ENCODE results near the gene DSTYK. TPM values are rescaled to one million over a fixed set of nuclear protein-coding genes. Genes with fewer than 3 reads are reported as not detected.

DSTYK gene
- polyA plus RNA-seq (ENCODE audit: insufficient read length in 3 of 3): 10 to 100 TPM; 19.8 to 21.0 (median 20.9) TPM

- peak; percentile 82 to 92 (median 89) for DNase-seq (ENCODE audit: low read depth in 3 of 3, low spot score in 2 of 3)
These were observed at the start of gene DSTYK for GRCh38 chr1:205211169-205211838. Gene DSTYK, minus strand, starts transcription at chr1:205211702. Its CDS starts 167 bp downstream, at chr1:205211535.

- DNase-seq (ENCODE audit: low read depth in 3 of 3, low spot score in 2 of 3): no peak
These were observed 48.5 kb upstream of the DSTYK start for GRCh38 chr1:205259998-205260397.

- DNase-seq (ENCODE audit: low read depth in 3 of 3, low spot score in 2 of 3): no peak
These were observed 47.9 kb upstream of the DSTYK start for GRCh38 chr1:205259324-205259832.

- DNase-seq (ENCODE audit: low read depth in 3 of 3, low spot score in 2 of 3): no peak
These were observed 47.2 kb upstream of the DSTYK start for GRCh38 chr1:205258719-205259118.

GRCh38 chr1:205258261-205258691 is 46.8 kb upstream of the DSTYK start:
- no peak for DNase-seq (ENCODE audit: low read depth in 3 of 3, low spot score in 2 of 3)

- DNase-seq (ENCODE audit: low read depth in 3 of 3, low spot score in 2 of 3): no peak
These were observed 46.2 kb upstream of the DSTYK start for GRCh38 chr1:205257735-205258134.

GRCh38 chr1:205256951-205257625 is 45.6 kb upstream of the DSTYK start:
- DNase-seq (ENCODE audit: low read depth in 3 of 3, low spot score in 2 of 3): no peak

GRCh38 chr1:205255941-205256780 is 44.7 kb upstream of the DSTYK start:
- peak; percentile 64 to 80 (median 66) for DNase-seq (ENCODE audit: low read depth in 3 of 3, low spot score in 2 of 3)

GRCh38 chr1:205251576-205251975 is 40.1 kb upstream of the DSTYK start:
- no peak for DNase-seq (ENCODE audit: low read depth in 3 of 3, low spot score in 2 of 3)

- no peak for DNase-seq (ENCODE audit: low read depth in 3 of 3, low spot score in 2 of 3)
These were observed 39.2 kb upstream of the DSTYK start for GRCh38 chr1:205250699-205251098.

GRCh38 chr1:205249651-205250050 is 38.1 kb upstream of the DSTYK start:
- DNase-seq (ENCODE audit: low read depth in 3 of 3, low spot score in 2 of 3): no peak

- DNase-seq (ENCODE audit: low read depth in 3 of 3, low spot score in 2 of 3): no peak
These were observed 37.5 kb upstream of the DSTYK start for GRCh38 chr1:205248793-205249601.

- DNase-seq (ENCODE audit: low read depth in 3 of 3, low spot score in 2 of 3): no peak
These were observed 35.8 kb upstream of the DSTYK start for GRCh38 chr1:205247130-205247921.

GRCh38 chr1:205246351-205247119 is 35.0 kb upstream of the DSTYK start:
- DNase-seq (ENCODE audit: low read depth in 3 of 3, low spot score in 2 of 3): no peak

- DNase-seq (ENCODE audit: low read depth in 3 of 3, low spot score in 2 of 3): no peak
These were observed 33.6 kb upstream of the DSTYK start for GRCh38 chr1:205245096-205245495.

- DNase-seq (ENCODE audit: low read depth in 3 of 3, low spot score in 2 of 3): no peak
These were observed 32.9 kb upstream of the DSTYK start for GRCh38 chr1:205244384-205244783.

- no peak for DNase-seq (ENCODE audit: low read depth in 3 of 3, low spot score in 2 of 3)
These were observed 32.1 kb upstream of the DSTYK start for GRCh38 chr1:205243350-205244191.

Measured in right renal cortex interstitium (tissue), 3 donors.